Karpas-422 (cell line): ENCODE measurements around the gene HNRNPA3. TPM values are rescaled to one million over a fixed set of nuclear protein-coding genes. Genes with fewer than 3 reads are reported as not detected.
A peak's percentile ranks its signal among the peaks of the same experiment; 100 is the strongest.
"Not testable (repeated sequence)": the region's sequence is repeated elsewhere in the genome, so short reads cannot be mapped to it uniquely, and the experiment has no call there.

Experiments used
- DNase-seq: peaks from one replicate; pipeline ENCODE4 v3.0.0-alpha.2; 2015
- H2AFZ ChIP-seq: fragments of 200-600 bp; sonication (generic); 2 replicates; pipeline ENCODE4 v1.6.1; 2014; ENCODE audit warnings: antibody characterized with exemption, low read length, mixed read lengths
- H3K27ac ChIP-seq: fragments of 200-600 bp; sonication (generic); 2 replicates; pipeline ENCODE4 v1.5.1; 2014; ENCODE audit warnings: mild to moderate bottlenecking, low read length, moderate library complexity
- H3K27me3 ChIP-seq: fragments of 200-600 bp; sonication (generic); 2 replicates; pipeline ENCODE4 v1.6.1; 2014; ENCODE audit warnings: low read length, mixed read lengths
- H3K36me3 ChIP-seq: fragments of 200-600 bp; sonication (generic); 2 replicates; pipeline ENCODE4 v1.6.1; 2014; ENCODE audit warnings: low read length, mixed read lengths; ENCODE audit not compliant: insufficient read depth
- H3K4me1 ChIP-seq: fragments of 200-600 bp; sonication (generic); 2 replicates; pipeline ENCODE4 v1.6.1; 2014; ENCODE audit warnings: mild to moderate bottlenecking, low read length, mixed read lengths
- H3K4me2 ChIP-seq: fragments of 200-600 bp; sonication (generic); 2 replicates; pipeline ENCODE4 v1.6.1; 2014; ENCODE audit warnings: low read length, low read depth, mild to moderate bottlenecking; ENCODE audit not compliant: poor library complexity, severe bottlenecking
- H3K4me3 ChIP-seq: fragments of 200-600 bp; sonication (generic); 2 replicates; pipeline ENCODE4 v1.5.1; 2014; ENCODE audit warnings: mild to moderate bottlenecking, antibody characterized with exemption, low read length, mixed read lengths
- H3K79me2 ChIP-seq: fragments of 200-600 bp; sonication (generic); 2 replicates; pipeline ENCODE4 v1.6.1; 2014; ENCODE audit warnings: mild to moderate bottlenecking, low read length, mixed read lengths
- H3K9ac ChIP-seq: fragments of 200-600 bp; sonication (generic); 2 replicates; pipeline ENCODE4 v1.6.0; 2014; ENCODE audit warnings: low read length
- H3K9me2 ChIP-seq: fragments of 200-600 bp; sonication (generic), shearing (Covaris generic); replicated peaks from 2 replicates; pipeline ENCODE4 v1.6.0; 2014; ENCODE audit warnings: mild to moderate bottlenecking, low read length, moderate library complexity; ENCODE audit not compliant: insufficient read depth
- H3K9me3 ChIP-seq: fragments of 300-700, 200-600 bp; sonication (generic); 2 replicates; pipeline ENCODE4 v1.6.1; 2014; ENCODE audit warnings: low read length, mixed read lengths
- H4K20me1 ChIP-seq: fragments of 200-600 bp; sonication (generic); 2 replicates; pipeline ENCODE4 v1.6.1; 2014; ENCODE audit warnings: mild to moderate bottlenecking, antibody characterized with exemption, low read length, low read depth; ENCODE audit not compliant: insufficient read depth
- total RNA-seq: library from RNA; depleted of rRNA; stranded (reverse); fragments of >200 nt; shearing (Covaris generic); gene quantifications from 2 replicates; pipeline ENCODE4 v1.2.3, GENCODE V29; 2014; ENCODE audit warnings: low replicate concordance

Gene HNRNPA3
- total RNA-seq, 1 experiment from 2014 or later, result 51.7 TPM

DNA sequence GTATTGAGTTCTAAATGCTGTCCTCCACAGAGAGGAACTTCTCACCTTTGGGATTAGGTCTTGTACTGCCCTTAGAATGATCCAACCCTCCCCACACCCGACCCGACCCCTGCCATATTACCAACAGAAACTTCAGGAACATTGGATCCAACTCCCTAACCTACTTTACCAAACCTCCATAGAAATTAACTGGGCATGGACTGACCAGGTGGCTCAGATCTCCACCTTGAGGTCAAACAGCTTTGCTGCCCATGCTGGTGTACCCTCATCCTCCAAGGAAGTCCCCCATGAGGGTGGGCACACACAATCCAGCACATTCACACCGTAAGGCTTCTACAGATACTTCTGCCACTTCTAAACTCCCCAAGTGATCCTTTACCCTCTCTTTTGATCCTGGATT is 30.5 kb downstream of the HNRNPA3 start:
- Histone ChIP-seq H3K36me3 (peaks cover 22% of the 10 kb centered on the region), H2AFZ (no peak overlapping the region), H3K27ac (peak overlapping the region; percentile 95), H3K4me2 (peak overlapping the region; percentile 53), H3K79me2 (peaks cover 100% of the 10 kb centered on the region), H3K9me2 (no peaks in the 10 kb centered on the region), H3K4me3 (peak overlapping the region; percentile 27; the same call in 1 of the 2 replicates), H3K27me3 (no peaks in the 10 kb centered on the region), H4K20me1 (peaks cover 5% of the 10 kb centered on the region; the same call in 1 of the 2 replicates), H3K9me3 (no peaks in the 10 kb centered on the region), H3K4me1 (peaks cover 99% of the 10 kb centered on the region), H3K9ac (peak overlapping the region; percentile 47)
- no peak for DNase-seq

DNA sequence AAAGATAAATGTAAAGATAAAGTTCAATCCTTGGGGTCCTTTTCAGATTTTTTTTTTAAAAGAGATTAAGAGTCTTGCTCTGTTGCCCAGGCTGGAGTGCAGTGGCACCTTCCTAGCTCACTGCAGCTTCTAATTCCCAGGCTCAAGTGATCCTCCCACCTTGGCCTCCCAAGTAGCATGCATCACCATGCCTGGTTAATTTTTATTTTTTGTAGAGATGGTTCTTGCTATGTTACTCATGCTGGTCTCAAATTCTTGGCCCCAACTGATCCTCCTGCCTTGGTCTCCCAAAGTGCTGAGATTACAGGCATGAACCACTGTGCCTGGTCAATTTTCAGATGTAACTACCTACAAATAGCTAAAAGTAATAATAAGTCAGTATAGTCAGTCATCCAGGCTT is 30.9 kb downstream of the HNRNPA3 start:
- Histone ChIP-seq H3K36me3 (peaks cover 19% of the 10 kb centered on the region), H3K9me2 (no peaks in the 10 kb centered on the region), H3K9ac (peak overlapping the region; percentile 47), H2AFZ (no peak overlapping the region), H3K4me3 (0 out of 2 replicates have a peak overlapping the region, but pooled peaks have one; percentile 27), H3K4me2 (peak overlapping the region; percentile 53), H3K27ac (peak overlapping the region; percentile 95), H3K9me3 (no peaks in the 10 kb centered on the region), H3K27me3 (no peaks in the 10 kb centered on the region), H3K79me2 (peaks cover 100% of the 10 kb centered on the region), H3K4me1 (peaks cover 100% of the 10 kb centered on the region), H4K20me1 (peaks cover under 1% of the 10 kb centered on the region; the same call in 1 of the 2 replicates)
- DNase-seq, result no peak

DNA sequence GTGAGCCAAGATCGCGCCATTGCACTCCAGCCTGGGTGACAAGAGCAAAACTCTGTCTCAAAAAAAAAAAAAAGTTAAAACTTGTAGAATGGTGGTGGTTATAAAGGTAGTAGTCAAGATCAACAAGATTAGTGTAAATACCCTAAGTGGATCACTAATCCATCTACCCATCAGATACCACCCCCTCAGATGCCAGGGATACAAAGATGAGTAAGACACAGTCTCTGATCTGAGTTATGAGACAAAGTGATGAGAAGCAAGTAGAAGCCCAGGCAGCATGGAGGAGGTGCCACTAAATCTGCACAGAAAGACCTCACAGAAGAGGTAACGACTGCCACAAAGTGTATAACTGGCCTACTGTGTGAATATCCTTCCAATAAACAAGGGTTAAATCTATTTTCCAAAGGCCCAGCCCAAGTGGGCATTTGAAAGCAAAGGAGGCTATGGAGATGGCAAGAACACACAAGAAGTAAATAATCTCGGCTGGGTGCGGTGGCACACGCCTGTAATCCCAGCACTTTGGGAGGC is 31.7 kb downstream of the HNRNPA3 start:
- Histone ChIP-seq H3K27ac (peak overlapping the region; percentile 95), H3K79me2 (peaks cover 100% of the 10 kb centered on the region), H3K9me3 (no peaks in the 10 kb centered on the region), H3K9me2 (no peaks in the 10 kb centered on the region), H3K27me3 (no peaks in the 10 kb centered on the region), H2AFZ (no peak overlapping the region), H3K4me1 (peaks cover 100% of the 10 kb centered on the region), H4K20me1 (no peaks in the 10 kb centered on the region; the same call in 1 of the 2 replicates), H3K4me2 (peak overlapping the region; percentile 28), H3K9ac (no peak overlapping the region), H3K36me3 (peaks cover 14% of the 10 kb centered on the region), H3K4me3 (no peak overlapping the region; the same call in 1 of the 2 replicates)
- DNase-seq, result no peak

DNA sequence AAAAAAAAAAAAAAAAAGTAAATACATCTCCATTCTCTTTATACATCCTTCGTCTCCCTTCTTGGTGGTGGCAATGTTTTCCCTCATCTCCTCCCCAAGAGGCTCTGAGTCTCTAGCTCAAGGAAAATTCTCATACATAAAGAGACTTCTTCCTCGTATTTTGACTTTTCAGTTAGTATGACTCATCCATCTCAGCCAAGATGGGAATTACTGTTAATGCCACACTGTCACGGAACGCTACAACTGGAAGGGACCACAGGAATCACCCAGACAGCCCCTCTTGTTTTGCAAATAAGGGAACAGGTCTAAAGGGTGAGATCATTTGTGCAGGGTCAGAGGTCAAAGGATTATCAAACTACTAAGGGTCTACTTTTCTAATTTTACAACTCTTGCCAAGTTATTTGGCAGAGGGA is 32.4 kb downstream of the HNRNPA3 start:
- Histone ChIP-seq H3K36me3 (peaks cover 14% of the 10 kb centered on the region), H4K20me1 (peaks cover 2% of the 10 kb centered on the region; the same call in 1 of the 2 replicates), H3K27ac (peak overlapping the region; percentile 95), H3K9me2 (no peaks in the 10 kb centered on the region), H3K27me3 (no peaks in the 10 kb centered on the region), H3K9ac (peak overlapping the region; percentile 47), H3K4me1 (peaks cover 100% of the 10 kb centered on the region), H3K4me3 (0 out of 2 replicates have a peak overlapping the region, but pooled peaks have one; percentile 4), H3K9me3 (no peaks in the 10 kb centered on the region), H2AFZ (no peak overlapping the region), H3K4me2 (peak overlapping the region; percentile 65), H3K79me2 (peaks cover 100% of the 10 kb centered on the region)
- no peak for DNase-seq

DNA sequence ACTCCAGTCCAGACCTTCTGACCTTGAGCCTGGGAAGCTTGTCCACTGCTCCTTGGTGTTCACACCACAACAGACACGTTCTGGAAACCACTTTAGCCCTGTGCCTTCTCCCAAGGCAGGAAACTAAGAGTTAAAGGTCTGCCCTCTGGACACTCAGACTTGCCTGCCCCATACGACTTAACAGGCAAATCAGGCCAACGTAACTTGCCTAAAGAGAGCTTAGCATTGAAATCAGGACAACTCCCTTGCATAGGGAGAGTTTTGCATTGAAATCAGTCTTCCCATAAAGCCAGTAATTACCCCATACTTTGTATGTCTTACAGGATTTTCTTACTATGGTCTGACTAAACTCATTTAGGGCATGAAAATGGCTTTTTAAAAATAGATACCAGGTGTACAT is 33.4 kb downstream of the HNRNPA3 start:
- peak overlapping the region; percentile 22; the same call in 1 of the 2 replicates for H3K4me3 ChIP-seq
- peak overlapping the region; percentile 95 for H3K27ac ChIP-seq
- H3K79me2 ChIP-seq, result peaks cover 100% of the 10 kb centered on the region
- no peak overlapping the region for H2AFZ ChIP-seq
- DNase-seq, result peak; percentile 87
- H3K4me1 ChIP-seq, result peaks cover 100% of the 10 kb centered on the region
- H3K27me3 ChIP-seq, result no peaks in the 10 kb centered on the region
- peaks cover 14% of the 10 kb centered on the region for H3K36me3 ChIP-seq
- no peaks in the 10 kb centered on the region for H3K9me2 ChIP-seq
- H4K20me1 ChIP-seq, result 0 out of 2 replicates have a peak, but pooled peaks cover 10% of the 10 kb centered on the region
- H3K9ac ChIP-seq, result peak overlapping the region; percentile 51
- H3K4me2 ChIP-seq, result peak overlapping the region; percentile 65
- H3K9me3 ChIP-seq, result no peaks in the 10 kb centered on the region

DNA sequence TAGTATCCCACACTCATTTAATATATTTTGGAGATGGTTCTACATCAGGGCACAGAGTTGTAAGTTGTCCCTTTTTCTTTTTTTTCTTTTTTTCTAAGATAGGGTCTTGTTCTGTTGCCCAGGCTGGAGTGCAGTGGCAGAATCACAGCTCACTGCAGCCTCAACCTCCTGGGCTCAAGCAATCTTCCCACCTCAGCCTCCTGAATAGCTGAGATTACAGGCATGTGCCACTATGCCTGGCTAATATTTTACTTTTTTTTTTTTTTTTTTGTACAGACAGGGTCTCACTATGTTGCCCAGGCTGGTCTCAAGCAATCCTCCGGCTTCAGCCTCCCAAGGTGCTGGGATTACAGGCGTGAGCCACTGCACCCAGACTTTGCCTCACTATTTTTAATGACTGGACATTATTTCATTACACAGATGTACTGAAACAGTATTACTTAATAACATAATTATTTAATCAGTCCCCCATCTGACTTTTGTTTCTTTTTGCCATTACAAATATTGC is 34.0 kb downstream of the HNRNPA3 start:
- peak overlapping the region; percentile 95 for H3K27ac ChIP-seq
- H3K4me2 ChIP-seq, result peak overlapping the region; percentile 65
- H4K20me1 ChIP-seq, result peaks cover 15% of the 10 kb centered on the region; the same call in 1 of the 2 replicates

DNA sequence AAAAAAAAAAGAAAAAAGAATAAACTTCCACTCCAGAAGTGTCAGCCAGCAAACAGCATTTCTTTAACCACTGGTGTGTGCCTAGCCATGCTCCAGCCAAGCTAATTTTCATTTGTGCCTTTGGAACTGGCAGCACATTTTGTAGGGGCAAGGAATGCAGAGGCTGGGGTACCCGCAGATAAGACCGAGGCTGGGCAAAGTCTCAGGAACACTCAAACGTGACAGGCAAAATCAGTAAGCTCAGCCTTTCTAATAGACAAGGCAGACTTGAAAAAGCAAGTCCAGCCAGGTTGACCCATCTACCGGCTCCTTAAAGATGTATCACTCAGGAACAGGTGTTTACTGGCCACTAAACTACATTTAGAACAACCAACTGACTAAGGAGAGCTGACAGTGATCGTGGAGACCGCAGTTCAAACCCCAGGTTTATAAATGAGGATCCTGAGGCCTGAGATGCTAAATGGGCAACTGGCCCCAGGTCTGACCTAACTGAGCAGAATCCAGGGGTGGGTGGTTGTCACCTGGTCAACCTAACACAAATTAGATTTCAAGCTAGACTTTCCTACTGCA is 35.2 kb downstream of the HNRNPA3 start:
- no peaks in the 10 kb centered on the region for H3K9me3 ChIP-seq
- peak overlapping the region; percentile 24; the same call in 1 of the 2 replicates for H3K4me3 ChIP-seq
- H3K4me2 ChIP-seq, result peak overlapping the region; percentile 65
- no peak for DNase-seq
- H4K20me1 ChIP-seq, result peaks cover 22% of the 10 kb centered on the region; the same call in 1 of the 2 replicates
- H3K27ac ChIP-seq, result peak overlapping the region; percentile 95
- no peak overlapping the region for H2AFZ ChIP-seq
- H3K9me2 ChIP-seq, result no peaks in the 10 kb centered on the region
- peaks cover 12% of the 10 kb centered on the region for H3K36me3 ChIP-seq
- H3K4me1 ChIP-seq, result peaks cover 97% of the 10 kb centered on the region
- H3K9ac ChIP-seq, result peak overlapping the region; percentile 36
- no peaks in the 10 kb centered on the region for H3K27me3 ChIP-seq
- H3K79me2 ChIP-seq, result peaks cover 100% of the 10 kb centered on the region

More for the DNA sequence above, 34.0 kb downstream of the HNRNPA3 start:
- peaks cover 100% of the 10 kb centered on the region for H3K79me2 ChIP-seq
- not testable (repeated sequence) for H2AFZ ChIP-seq, DNase-seq, H3K9me2 ChIP-seq, H3K27me3 ChIP-seq, H3K9me3 ChIP-seq
- peaks cover 14% of the 10 kb centered on the region for H3K36me3 ChIP-seq
- H3K4me1 ChIP-seq, result peaks cover 99% of the 10 kb centered on the region
- peak overlapping the region; percentile 22 for H3K4me3 ChIP-seq
- peak overlapping the region; percentile 39 for H3K9ac ChIP-seq

DNA sequence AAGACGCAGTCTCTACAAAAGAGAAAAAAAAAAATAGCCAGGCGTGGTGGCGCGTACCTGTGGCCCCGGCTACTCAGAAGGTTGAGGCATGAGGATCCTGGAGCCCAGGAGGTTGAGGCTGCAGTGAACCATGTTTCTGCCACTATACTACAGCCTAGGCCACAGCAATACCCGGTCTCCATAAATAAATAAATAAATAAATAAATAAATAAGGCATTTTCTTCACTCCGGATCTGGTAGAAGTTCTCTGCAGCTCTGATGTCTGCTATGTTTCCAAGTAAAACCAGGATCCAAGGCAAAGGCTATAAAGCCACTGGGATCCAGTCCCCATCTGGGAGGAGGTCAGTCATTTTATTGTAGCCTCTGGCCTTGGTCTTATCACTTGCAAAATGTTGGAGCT is 36.4 kb downstream of the HNRNPA3 start:
- no peaks in the 10 kb centered on the region for H3K27me3 ChIP-seq
- no peak overlapping the region for H3K4me3 ChIP-seq
- H3K4me1 ChIP-seq, result peaks cover 97% of the 10 kb centered on the region
- DNase-seq, result no peak
- peak overlapping the region; percentile 65 for H3K4me2 ChIP-seq
- H3K79me2 ChIP-seq, result peaks cover 100% of the 10 kb centered on the region
- H4K20me1 ChIP-seq, result peaks cover 35% of the 10 kb centered on the region; the same call in 1 of the 2 replicates
- no peaks in the 10 kb centered on the region for H3K9me2 ChIP-seq
- no peak overlapping the region for H2AFZ ChIP-seq
- H3K27ac ChIP-seq, result peak overlapping the region; percentile 95
- H3K9ac ChIP-seq, result no peak overlapping the region
- H3K36me3 ChIP-seq, result peaks cover 14% of the 10 kb centered on the region
- H3K9me3 ChIP-seq, result no peaks in the 10 kb centered on the region
